Gastrocnemius medialis (tissue), 4 donors: ENCODE data around the gene PNLIPRP2. TPM values are rescaled to one million over a fixed set of nuclear protein-coding genes. Genes with fewer than 3 reads are reported as not detected.

Experiments used
- ATAC-seq, 2 donors: fragments of 150-250 bp; one replicate each; pipeline ENCODE4 v1.9.1; 2016
- DNase-seq, 2 donors: peaks; one replicate each; pipeline ENCODE4 v3.0.0-alpha.2; 2019
- H3K27ac ChIP-seq, 4 donors: fragments of 200-600 bp; sonication (generic); 1 replicate in 1 of 4; 2 replicates in 3 of 4; pipeline ENCODE4 v1.5.1; 2016 to 2018; ENCODE audit warnings: mild to moderate bottlenecking in 2 of 4, moderate library complexity in 1 of 4
- H3K27me3 ChIP-seq, 3 donors: fragments of 200-600 bp; sonication (generic) in 2 of 3; 1 replicate in 1 of 3; 2 replicates in 2 of 3; pipeline versions ENCODE4 v1.5.1 to v1.6.0; 2016 to 2019; ENCODE audit warnings: mild to moderate bottlenecking in 1 of 3, moderate library complexity in 1 of 3
- H3K36me3 ChIP-seq, 2 donors: fragments of 200-600 bp; sonication (generic) in 1 of 2; one replicate each; pipeline ENCODE4 v1.5.1; 2017 to 2018
- H3K4me1 ChIP-seq, 2 donors: fragments of 200-600 bp; sonication (generic) in 1 of 2; one replicate each; pipeline ENCODE4 v1.5.1; 2016 to 2017; ENCODE audit warnings: mild to moderate bottlenecking in 2 of 2
- H3K4me3 ChIP-seq, 4 donors: fragments of 200-600 bp; sonication (generic) in 3 of 4; 1 replicate in 1 of 4; 2 replicates in 3 of 4; pipeline ENCODE4 v1.5.1; 2016 to 2019; ENCODE audit warnings: mild to moderate bottlenecking in 2 of 4
- H3K9me3 ChIP-seq, 3 donors: fragments of 200-600 bp; sonication (generic) in 2 of 3; 1 replicate in 1 of 3; 2 replicates in 2 of 3; pipeline ENCODE4 v1.5.1; 2016 to 2019
- CTCF ChIP-seq, 5 experiments: fragments of 450-650 bp in 3 of 5; fragments of 200-600 bp in 2 of 5; sonication (generic) in 2 of 5; IDR thresholded peaks in 4 of 5; conservative IDR thresholded peaks in 1 of 5; 1 replicate in 4 of 5; 2 replicates in 1 of 5; pipeline ENCODE4 v1.5.1; 2016 to 2019; ENCODE audit warnings: antibody characterized with exemption in 5 of 5, mild to moderate bottlenecking in 3 of 5, moderate library complexity in 3 of 5
- POLR2A ChIP-seq, 2 donors: fragments of 450-650 bp; IDR thresholded peaks; one replicate each; pipeline ENCODE4 v1.6.1; 2017; ENCODE audit warnings: antibody characterized with exemption in 2 of 2, mild to moderate bottlenecking in 2 of 2, moderate library complexity in 2 of 2
- in situ Hi-C, 4 donors: fragments of 200-750 bp; cut with MboI; loops; one replicate each; pipeline versions ENCODE4 v1.15.0 to v1.8.0; 2017; ENCODE audit warnings: low sequenced_read_pairs in 4 of 4
- intact Hi-C: fragments of 100-400 bp; cut with DNase I; formaldehyde crosslinking; loops from one replicate; pipeline ENCODE4 v1.15.1; 2023; ENCODE audit warnings: low total_unique reads
- total RNA-seq, 4 donors: library from RNA; depleted of rRNA; stranded (reverse); fragments of >200 nt; gene quantifications; one replicate each; pipeline versions ENCODE4 v1.1.0 to v1.2.3, GENCODE V29; 2016

The PNLIPRP2 gene
- total RNA-seq, 4 donors from 2014 or later: not detected

GRCh38 chr10:116614796-116615195, 6.0 kb upstream of the PNLIPRP2 start:
- no peaks in the 10 kb centered on the region for H3K9me3 ChIP-seq
- intact Hi-C loops: no loop called here
- H3K4me1 ChIP-seq: no peaks in the 10 kb centered on the region
- in situ Hi-C loops: no loop called here
- ATAC-seq (no peak), DNase-seq (no peak)
- H3K27me3 ChIP-seq: peaks cover 0 to 8% (median 7%) of the 10 kb centered on the region in 3 donors
- no peak overlapping the region for H3K27ac ChIP-seq
- TF ChIP-seq CTCF (IDR thresholded peaks at IDR 0.05 in 4 of 5, conservative IDR thresholded peaks at IDR 0.05 in 1 of 5) (no peak), POLR2A (IDR thresholded peaks at IDR 0.05) (no peak)
- no peak overlapping the region for H3K4me3 ChIP-seq
- H3K36me3 ChIP-seq: no peaks in the 10 kb centered on the region

DNA sequence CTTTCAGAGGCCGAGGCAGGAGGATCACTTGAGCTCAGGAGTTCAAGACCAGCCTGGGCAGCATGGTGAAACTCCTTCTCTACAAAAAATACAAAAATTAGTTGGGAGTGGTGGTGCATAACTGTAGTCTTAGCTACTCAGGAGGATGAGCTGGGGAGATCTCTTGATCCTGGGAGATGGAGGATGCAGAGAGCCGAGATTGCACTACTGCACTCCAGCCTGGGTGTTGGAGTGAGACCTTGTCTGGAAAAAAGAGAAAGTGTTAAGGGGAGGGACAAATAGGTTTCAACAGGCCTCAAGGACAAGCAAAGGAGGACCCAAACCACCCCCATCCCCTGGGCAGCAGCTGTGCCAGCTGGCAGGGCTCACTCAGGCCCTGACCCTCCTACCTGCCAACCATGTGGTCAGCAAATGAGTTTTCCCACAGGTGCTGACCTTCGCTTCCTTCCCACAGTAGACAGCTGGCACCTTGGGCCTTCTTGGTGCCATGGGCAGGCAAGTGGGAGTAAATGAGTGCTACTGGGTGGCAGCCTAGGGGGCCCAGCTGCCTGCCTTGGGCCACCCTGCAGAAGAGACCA, 5.5 kb upstream of the PNLIPRP2 start:
- Histone ChIP-seq H3K36me3 (no peaks in the 10 kb centered on the region), H3K4me1 (no peaks in the 10 kb centered on the region), H3K9me3 (no peaks in the 10 kb centered on the region), H3K27me3 (peaks cover 0 to 4% (median 4%) of the 10 kb centered on the region in 3 donors), H3K4me3 (no peak overlapping the region), H3K27ac (no peak overlapping the region)
- TF ChIP-seq POLR2A (IDR thresholded peaks at IDR 0.05) (no peak), CTCF (IDR thresholded peaks at IDR 0.05 in 4 of 5, conservative IDR thresholded peaks at IDR 0.05 in 1 of 5) (no peak)
- no peak for ATAC-seq
- in situ Hi-C loops (no loop called here), intact Hi-C loops (no loop called here)
- DNase-seq: no peak

DNA sequence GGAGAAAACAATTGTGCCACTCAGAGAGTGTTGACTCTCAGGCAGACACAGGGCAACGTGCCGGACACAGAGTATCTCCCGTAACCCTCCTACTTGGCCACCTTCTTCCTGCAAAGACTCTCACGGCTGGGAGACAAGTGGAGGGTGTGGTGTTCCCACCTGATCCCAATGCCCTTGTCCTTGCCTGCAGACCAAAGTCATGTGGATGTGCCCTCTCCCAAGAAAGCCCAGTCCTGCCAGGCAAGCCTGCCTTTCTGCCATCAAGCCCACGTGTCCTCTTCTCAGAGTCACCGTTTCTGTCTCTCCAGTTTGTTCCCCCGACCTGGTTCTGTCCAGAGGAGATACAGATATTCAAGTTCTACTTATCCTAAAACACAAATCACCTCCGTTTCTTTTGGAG, 723 bp downstream of the PNLIPRP2 start:
- Histone ChIP-seq H3K27ac (no peak overlapping the region), H3K9me3 (no peaks in the 10 kb centered on the region), H3K27me3 (peaks cover 3 to 7% (median 5%) of the 10 kb centered on the region in 3 donors), H3K36me3 (no peaks in the 10 kb centered on the region), H3K4me3 (no peak overlapping the region), H3K4me1 (no peaks in the 10 kb centered on the region)
- no peak for DNase-seq
- no peak for ATAC-seq
- intact Hi-C loops: no loop called here
- in situ Hi-C loops: no loop called here
- TF ChIP-seq POLR2A (IDR thresholded peaks at IDR 0.05) (no peak), CTCF (IDR thresholded peaks at IDR 0.05 in 4 of 5, conservative IDR thresholded peaks at IDR 0.05 in 1 of 5) (no peak)

DNA sequence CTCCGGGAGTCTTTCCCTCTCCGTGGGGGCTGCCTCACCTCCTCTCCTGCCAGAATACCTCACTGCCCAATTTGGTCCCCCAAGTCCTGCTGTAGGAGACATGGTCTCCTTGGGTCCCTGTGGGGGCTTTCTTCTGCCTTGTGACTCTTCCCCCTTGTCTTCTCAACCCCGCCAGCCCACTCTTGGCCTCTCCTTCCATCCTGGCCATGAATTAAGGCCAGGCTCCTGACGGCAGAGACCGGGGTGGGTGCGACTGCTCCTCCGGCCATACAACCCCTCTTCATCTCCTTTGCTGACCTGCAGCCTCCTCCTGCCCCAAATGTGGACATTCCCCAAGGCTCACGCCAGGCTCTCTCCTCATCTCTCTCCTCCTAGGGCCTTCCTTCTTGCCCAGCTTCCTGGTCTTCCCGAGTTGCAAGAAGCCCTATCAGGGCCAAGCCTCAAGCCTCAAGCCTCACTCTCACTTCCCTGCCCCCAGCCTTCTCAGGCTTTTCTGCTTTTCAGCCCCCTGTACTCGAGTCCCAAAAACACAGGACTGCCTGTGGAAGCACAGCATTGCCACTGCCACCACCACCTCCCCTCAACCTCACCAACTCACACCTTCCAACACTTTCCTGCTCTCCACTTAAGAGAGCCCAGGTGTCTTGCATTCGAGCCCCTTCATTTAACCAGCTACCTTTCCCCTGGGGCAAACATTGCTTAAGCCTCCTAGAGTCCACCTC, 1.3 kb downstream of the PNLIPRP2 start:
- no peak for ATAC-seq
- Histone ChIP-seq H3K4me1 (no peaks in the 10 kb centered on the region), H3K36me3 (no peaks in the 10 kb centered on the region), H3K9me3 (no peaks in the 10 kb centered on the region), H3K27me3 (peaks cover 5 to 13% (median 12%) of the 10 kb centered on the region in 3 donors), H3K4me3 (no peak overlapping the region), H3K27ac (no peak overlapping the region)
- TF ChIP-seq POLR2A (IDR thresholded peaks at IDR 0.05) (no peak), CTCF (IDR thresholded peaks at IDR 0.05 in 4 of 5, conservative IDR thresholded peaks at IDR 0.05 in 1 of 5) (no peak)
- intact Hi-C loops: no loop called here
- in situ Hi-C loops: no loop called here
- no peak for DNase-seq
